Activated CD8-positive, alpha-beta memory T cell treated with anti-CD3 and anti-CD28 coated beads for 36 hours (primary cell): ENCODE measurements around the gene INPP5E. TPM values are rescaled to one million over a fixed set of nuclear protein-coding genes. Genes with fewer than 3 reads are reported as not detected.

Source experiments
- CTCF ChIA-PET: fragments of 350-600 bp; sonication (Branson Sonifier 250); formaldehyde crosslinking; loops from one replicate; lab custom pipeline; 2021; ENCODE audit warnings: antibody characterized with exemption; lab: Charles Lee
- POLR2A ChIA-PET: fragments of 350-600 bp; sonication (Branson Sonifier 250); formaldehyde crosslinking; loops from one replicate; lab custom pipeline; 2021; ENCODE audit warnings: antibody characterized with exemption; lab: Charles Lee
- total RNA-seq, 2 experiments: library from RNA; stranded (reverse); gene quantifications; one replicate each; pipeline ENCODE4 v1.2.3, GENCODE V29; 2021

INPP5E gene
- total RNA-seq, 2 experiments from 2014 or later: 15.9 to 16.5 TPM

GRCh38 chr9:136474974-136475865 is 35.6 kb upstream of the INPP5E start:
- POLR2A ChIA-PET: no interaction called here
- CTCF ChIA-PET: no interaction called here

DNA sequence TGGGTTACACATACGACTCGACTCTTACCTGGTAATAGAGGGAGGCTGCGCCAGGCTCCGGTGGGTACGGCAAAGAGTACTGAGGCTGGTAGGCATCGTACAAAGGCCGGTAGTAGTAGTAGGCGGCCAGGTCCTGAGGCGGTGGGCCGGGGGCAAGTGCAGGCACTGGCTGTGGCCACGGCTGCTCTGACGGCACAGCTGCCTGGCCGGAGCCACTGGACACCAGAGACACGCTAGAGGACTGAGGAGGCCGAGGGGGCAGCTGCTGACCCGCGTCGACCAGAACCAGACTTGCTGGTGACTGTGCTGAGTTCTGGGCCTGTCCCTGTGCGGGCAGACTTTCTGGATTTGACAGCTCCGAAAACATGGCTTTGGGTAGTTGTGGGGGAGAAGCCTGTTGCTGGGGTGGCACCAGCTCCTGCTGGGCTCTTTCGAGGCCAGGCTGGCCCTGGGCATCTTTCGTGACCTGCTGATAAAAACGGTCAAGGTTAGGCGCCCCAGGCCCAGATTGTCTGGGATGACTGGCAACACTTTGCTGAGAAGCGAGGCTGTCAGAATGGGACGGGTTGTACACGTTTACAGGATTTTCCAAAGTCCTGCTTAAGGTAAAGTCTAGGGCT is 34.5 kb upstream of the INPP5E start:
- POLR2A ChIA-PET: no interaction called here
- CTCF ChIA-PET: interaction anchor here (1.3 to 1.4 kb wide), 2 partner anchors 9 to 11 kb away, joined by 4 to 7 read pairs; no protein-coding TSS in a partner anchor

GRCh38 chr9:136473354-136473721 is 33.7 kb upstream of the INPP5E start:
- ChIA-PET CTCF (interaction anchor here (1.3 to 1.4 kb wide), 2 partner anchors 9 to 12 kb away, joined by 4 to 7 read pairs; no protein-coding TSS in a partner anchor), POLR2A (no interaction called here)

DNA sequence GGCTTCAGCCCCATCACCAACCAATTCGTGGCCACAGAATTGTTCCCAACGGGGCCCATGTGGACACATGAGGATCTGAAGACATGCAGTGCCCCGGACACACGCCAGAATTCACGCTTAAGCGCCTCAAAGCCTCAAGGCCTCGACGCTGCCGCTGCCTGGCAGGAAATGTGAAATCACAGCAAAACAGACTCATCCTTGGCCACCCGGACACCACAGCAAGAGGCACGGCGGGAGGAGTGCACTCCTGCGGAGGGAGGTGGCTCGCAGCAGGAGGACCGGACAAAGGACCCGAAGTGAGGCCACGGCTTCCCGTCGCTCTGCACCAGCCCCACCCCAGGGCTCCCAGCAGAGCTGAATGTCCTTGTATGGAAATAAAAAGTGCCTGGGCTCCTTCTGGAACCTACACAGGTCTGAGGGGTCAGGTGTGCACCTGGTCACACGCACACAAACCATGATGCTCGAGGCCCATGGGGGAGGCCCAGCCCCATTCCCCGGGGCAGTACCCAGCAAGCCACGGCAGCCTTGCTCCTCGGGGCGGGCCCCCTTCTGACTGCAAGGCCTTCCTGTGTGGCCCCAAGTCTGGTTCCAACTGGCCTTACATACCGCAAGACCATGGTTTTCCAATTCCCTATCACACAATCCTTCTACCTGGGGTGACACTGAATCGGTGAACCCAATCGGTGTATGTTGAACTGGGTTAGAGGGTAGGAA is 33.2 kb upstream of the INPP5E start:
- ChIA-PET CTCF (no interaction called here), POLR2A (no interaction called here)

GRCh38 chr9:136471802-136472487 is 32.3 kb upstream of the INPP5E start:
- ChIA-PET CTCF (interaction anchor here (1.9 kb wide), 1 partner anchor 16 kb away, joined by 7 read pairs; no protein-coding TSS in a partner anchor), POLR2A (no interaction called here)

GRCh38 chr9:136470792-136471469 is 31.3 kb upstream of the INPP5E start:
- POLR2A ChIA-PET: no interaction called here
- CTCF ChIA-PET: interaction anchor here (1.9 kb wide), 1 partner anchor 17 kb away, joined by 7 read pairs; no protein-coding TSS in a partner anchor

DNA sequence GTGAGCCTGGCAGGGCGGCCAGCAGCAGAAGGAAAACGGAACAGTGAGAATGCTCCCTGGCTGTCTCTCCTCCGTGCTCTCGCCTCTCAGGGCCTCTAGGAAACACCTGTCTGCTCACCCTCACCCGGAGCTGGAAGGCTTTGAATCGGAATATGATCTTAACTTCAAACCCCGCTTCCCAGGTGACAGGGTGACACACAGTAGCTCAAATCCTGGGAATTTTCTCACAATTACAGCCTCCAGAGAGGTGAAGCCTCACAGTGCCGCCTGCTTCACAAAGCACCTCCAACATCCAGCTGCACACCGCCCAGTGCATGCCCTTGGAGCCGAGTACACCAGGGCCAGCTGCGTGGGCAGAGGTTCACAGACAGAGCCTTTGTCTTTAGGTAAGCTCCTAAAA is 30.7 kb upstream of the INPP5E start:
- ChIA-PET CTCF (interaction anchor here (0.6 to 1.9 kb wide), 2 partner anchors 18 to 176 kb away, joined by 3 to 7 read pairs; no protein-coding TSS in a partner anchor), POLR2A (no interaction called here)

- ChIA-PET CTCF (no interaction called here), POLR2A (no interaction called here)
These were observed 28.1 kb upstream of the INPP5E start for GRCh38 chr9:136467766-136468165.

GRCh38 chr9:136466155-136466541 is 26.5 kb upstream of the INPP5E start:
- ChIA-PET CTCF (no interaction called here), POLR2A (no interaction called here)

DNA sequence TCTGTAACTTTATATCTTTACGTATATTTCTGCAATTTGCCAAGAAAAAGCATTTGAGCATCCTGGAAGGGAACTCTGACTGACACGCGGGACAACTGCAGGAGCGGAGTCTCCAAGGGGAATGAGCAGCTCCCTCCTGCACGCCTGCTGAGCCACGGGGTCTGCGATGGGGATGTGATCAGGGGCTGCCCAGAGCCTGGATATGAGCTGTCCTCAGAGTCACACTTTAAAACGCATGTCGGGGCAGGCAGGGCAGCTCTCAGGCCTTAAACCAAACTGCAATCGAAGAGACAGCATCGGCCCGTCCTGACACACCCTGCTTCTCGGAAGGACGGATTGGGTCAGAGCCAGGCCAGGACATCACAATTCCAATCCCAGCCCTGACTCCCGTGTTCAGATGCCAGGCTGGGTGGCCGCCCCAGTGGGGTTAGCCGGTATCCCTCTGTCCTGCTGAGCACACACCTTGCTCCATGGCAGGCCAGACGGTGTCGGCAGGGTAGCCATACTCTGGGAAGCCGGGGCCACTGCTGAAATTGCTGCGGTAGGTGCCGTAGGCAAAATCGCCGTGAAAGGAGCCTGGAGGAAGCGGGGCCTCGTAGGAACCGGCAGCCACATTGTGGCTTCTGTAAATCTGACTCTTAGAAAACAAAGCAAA is 26.0 kb upstream of the INPP5E start:
- POLR2A ChIA-PET: no interaction called here
- CTCF ChIA-PET: interaction anchor here (0.6 to 1.6 kb wide), 2 partner anchors 8 to 15 kb away, joined by 4 read pairs; no protein-coding TSS in a partner anchor

DNA sequence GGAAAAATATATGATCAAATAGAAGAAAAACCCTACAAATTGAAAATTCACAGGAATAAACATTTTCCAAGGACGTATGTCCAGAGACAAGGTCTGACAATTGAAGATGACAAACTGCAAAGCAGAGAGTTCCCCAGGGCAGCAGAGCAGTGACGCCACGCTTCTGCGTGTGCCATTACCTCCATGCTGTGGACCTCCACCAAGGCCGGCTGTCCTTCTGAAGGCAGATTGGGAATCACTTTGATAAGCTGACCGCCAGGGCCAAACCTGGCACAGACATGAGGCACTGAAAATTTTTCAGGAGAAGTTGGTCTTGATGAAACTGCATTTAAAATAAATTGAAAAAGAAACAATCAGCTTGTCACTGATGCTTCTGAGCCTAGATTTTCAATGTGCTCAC is 24.6 kb upstream of the INPP5E start:
- CTCF ChIA-PET: interaction anchor here (1.6 kb wide), 1 partner anchor 10 kb away, joined by 4 read pairs; no protein-coding TSS in a partner anchor
- POLR2A ChIA-PET: interaction anchor here (0.6 kb wide), 1 partner anchor 124 kb away, joined by 6 read pairs; no protein-coding TSS in a partner anchor

GRCh38 chr9:136463578-136463977 is 23.9 kb upstream of the INPP5E start:
- ChIA-PET CTCF (no interaction called here), POLR2A (no interaction called here)

DNA sequence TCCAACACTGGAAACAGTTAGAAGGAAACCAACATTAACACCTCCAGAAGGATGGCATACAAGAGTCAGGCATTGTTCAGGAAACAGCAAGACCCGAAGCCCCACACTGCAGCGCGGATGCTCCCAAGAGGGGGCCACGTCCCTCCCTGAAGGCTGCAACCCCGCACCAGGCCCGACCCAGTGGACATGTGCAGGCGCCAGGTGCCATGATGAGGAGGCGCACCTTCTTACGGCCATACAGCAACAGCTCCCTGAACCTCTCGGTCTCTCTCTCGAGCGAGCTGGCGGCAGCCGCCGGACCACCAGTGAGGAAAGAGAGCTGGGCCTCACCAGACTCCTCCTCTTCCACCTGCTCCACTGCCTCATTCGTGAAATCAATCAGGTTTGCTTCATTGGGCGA is 23.0 kb upstream of the INPP5E start:
- POLR2A ChIA-PET: no interaction called here
- CTCF ChIA-PET: no interaction called here

DNA sequence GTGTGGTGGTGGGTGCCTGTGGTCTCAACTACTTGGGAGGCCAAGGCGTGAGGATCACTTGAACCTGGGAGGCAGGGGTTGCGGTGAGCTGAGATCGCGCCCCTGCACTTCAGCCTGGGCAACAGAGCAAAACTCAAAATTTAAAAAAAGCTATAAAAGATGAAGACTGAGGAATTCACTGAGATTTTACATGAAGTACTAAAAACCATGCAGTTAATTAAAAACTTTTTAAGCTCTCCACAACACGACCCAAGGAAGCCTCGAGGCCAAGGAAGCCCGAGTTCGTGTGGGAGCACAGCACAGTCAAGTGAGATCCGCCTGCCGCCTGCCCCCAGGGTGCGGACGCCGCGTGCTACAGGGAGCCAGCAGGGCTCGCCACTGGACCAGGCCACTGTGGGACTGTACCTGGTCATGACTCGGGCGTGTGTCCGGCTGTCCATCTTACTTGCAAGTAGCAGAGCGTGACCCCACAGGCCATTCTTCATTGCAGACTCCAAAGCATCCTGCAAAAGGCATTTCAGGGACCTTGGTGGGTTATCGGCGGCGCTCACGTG is 21.2 kb upstream of the INPP5E start:
- ChIA-PET CTCF (interaction anchor here (0.7 kb wide), 1 partner anchor 1002 kb away, joined by 3 read pairs; no protein-coding TSS in a partner anchor), POLR2A (interaction anchor here (0.7 kb wide), 1 partner anchor 102 kb away, joined by 3 read pairs; no protein-coding TSS in a partner anchor)

DNA sequence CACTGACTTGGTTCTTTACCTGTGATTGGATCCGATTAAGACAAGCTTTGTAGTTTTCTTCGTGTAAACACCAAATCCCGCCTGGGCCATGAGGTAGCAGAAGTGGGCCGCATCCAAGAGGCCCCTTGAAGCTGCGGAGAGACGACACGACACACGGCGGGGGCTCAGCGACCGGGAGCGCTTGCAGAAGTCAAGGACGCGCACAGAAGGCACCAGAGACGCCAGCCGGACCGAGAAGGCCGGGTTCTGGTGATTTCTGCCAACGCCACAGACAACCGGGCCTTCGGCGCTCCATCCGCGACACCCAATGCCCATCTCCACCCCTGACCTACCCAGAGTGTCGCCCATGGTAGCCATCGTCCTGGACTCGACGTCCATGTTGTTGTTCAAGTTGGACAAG is 19.8 kb upstream of the INPP5E start:
- CTCF ChIA-PET: no interaction called here
- POLR2A ChIA-PET: interaction anchor here (0.5 kb wide), 1 partner anchor 12 kb away, joined by 10 read pairs; no protein-coding TSS in a partner anchor

GRCh38 chr9:136457326-136457725 is 17.7 kb upstream of the INPP5E start:
- ChIA-PET CTCF (interaction anchor here (0.7 kb wide), 1 partner anchor 13 kb away, joined by 3 read pairs; no protein-coding TSS in a partner anchor), POLR2A (no interaction called here)

- ChIA-PET CTCF (no interaction called here), POLR2A (interaction anchor here (1.1 kb wide), 1 partner anchor 31 kb away, joined by 6 read pairs; no protein-coding TSS in a partner anchor)
These were observed 16.6 kb upstream of the INPP5E start for GRCh38 chr9:136456258-136456657.
